CD4-positive, alpha-beta T cell treated with Interleukin-4 for 1 hour (primary cell): Measurements from ENCODE around the gene SUGP2.

ENCODE experiments used
- DNase-seq, 2 donors: peaks; one replicate each; pipeline ENCODE4 v3.0.0-alpha.2; 2020 to 2022

Gene SUGP2

DNA sequence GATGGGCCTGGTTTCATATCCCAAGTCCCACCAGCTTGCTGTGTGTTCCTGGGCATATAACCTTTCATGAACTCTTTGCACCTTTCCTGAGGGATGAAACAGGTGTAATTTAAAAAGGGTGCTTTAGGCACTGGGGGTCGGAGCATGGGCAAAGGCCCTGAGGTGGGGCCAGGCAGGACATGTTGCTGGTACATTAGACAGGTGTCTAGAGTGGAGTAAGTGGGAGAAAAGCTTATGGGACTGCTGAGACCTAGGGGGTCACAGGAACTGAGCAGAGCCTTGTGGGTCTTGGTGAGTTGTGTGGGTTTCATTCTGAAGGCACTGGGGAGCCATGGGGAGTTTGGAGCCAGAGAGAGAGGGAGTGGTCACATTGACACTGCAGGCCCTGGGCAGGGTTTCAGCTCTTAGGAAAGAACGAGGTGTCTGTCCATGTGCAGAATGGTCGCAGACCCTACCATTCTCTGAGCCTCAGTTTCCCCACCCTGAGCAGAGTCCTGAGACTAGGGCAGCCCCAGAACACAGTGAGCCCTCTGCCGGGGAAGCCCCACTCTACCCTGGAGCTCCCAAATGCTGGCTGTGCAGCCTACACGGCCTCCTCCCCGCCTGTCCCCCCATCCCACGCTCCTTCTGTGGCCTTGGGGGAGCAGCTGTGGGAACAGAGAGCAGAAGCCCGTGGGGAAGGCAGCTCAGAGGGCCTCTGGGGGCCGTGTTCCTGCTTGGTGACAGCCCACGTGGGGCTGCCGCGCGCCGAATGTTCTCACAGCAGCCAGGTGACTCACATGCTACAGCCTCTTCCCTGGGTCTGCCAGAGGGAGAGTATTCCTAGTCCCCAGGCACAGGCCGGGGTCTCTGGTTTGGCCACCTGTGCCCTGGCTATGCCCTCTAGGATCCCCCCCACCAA is 85.0 kb downstream of the SUGP2 start:
- DNase-seq, result no peak

DNA sequence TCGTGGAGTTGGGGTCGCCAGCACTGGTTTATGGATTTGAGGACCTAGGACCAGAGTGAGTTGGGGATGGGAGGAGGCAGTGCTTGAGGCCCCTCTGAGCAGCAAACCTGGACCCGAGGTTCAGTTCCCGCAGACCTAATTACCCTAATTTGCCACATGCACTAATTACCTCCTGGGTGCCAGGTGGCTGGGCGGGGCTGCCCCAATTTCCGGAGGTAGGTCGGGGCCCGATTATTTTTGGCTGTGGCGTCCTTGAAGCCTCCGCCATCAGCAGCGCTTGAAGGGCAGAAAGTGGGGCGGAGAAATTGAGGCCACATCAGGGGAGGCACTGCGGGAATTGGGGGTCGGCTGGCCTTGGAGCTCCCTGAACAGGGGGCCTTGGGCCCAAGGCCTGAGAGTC is 86.4 kb downstream of the SUGP2 start:
- DNase-seq, result no peak

DNA sequence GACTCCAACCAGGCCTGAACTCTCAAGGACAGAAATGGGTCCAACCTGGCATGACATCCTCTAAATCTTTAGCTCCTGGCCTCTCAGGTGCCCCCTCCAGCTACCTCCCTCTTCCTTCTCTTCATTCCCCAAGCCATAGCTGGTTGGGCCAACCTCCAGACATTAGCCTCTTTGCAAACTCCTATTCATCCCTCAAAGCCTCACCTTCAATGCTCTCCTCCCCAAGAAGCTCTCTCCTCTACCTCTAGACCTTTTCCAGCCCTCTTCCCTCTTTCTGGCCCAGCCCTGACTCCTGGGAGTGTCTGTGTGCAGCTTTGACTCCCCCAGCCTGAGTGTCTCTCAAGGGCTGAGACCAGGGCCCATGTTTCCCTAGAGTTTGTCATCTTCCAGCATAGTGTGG is 87.0 kb downstream of the SUGP2 start:
- no peak for DNase-seq

DNA sequence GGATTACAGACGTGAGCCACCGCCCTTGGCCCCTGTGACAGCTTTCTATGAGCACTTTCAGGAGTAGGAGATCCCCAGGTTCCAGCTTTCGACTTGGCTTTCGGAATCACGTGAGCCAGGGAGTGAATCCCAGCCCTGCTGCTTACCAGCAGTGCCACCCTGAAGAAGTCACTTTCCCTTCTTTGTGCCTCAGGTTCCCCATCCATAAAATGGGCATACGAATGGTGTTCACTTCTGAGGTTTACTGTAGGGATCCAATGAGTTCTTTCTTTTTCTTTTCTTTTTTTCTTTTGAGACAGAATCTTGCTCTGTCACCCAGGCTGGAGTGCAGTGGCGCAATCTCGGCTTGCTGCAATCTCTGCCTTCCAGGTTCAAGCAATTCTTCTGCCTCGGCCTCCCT is 88.0 kb downstream of the SUGP2 start:
- no peak for DNase-seq

DNA sequence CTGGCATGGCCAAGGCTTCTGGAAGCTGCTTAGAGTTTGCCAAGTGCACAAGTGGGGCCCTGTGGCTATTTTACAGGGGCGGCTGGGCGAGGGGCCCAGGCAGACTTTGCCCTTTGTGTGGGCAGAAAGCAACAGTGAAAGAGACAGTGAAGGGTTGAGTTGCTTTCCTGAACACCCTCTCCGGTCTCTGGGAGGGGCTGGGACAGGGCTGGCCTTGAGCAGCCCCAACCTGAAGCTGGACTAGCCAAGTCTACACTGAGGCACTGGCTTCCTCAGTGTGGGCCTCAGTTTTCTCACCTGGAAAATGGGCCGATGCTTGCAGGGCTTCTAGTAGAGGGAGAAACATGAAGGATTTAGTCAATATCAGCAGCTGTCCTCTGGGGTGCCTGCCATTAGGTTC is 89.9 kb downstream of the SUGP2 start:
- no peak for DNase-seq

DNA sequence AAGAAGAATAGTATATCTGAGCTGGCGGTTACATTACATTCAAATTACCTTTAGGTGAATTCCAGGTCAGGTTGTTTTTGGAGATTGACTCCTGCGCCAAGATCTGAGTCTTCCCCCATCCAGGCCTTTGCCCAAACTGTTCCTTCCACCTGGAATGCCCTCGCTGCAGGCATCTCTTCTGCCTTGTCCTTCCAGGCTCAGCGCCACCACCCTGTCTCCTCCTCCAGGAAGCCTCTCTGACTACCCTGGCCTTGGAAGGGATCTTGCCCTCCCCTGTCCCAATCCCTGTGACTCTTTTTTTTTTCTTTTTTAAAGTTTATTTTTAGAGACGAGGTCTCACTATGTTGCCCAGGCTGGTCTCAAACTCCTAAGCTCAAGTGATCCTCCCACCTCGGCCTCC is 90.6 kb downstream of the SUGP2 start:
- no peak for DNase-seq

DNA sequence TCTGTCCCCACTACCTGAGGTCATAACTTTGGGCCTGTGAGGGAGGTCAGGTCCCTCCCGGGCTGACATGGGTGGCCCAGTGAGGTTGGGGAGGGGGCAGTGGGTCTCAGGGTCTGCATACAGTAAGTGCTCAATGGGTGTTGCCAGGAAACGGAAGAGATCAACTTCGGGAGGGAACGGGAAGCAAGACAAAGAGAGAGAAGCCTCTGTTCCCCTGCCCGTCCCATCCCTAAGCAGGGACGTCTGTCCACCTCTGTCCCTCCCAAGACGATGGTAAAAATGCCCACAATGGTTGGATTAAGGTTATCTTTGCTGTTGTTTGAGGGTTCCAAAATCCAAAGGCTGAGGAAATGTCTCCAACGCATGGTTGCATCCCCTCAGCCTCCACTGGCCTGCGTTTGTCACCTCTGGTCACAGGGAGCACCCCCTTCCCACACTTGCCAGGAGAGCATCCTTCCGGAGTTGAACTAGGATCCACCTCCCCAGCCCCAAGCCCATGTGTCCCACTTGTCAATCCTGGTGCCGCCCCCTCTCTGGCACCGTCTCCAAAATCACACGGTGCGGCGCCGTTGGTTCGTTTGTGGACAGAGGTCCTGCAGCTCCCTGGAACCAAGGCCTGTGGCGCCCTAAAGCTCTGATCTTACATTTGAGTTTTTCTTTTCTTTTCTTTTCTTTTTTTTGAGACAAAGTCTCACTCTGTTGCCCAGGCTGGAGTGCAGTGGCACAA is 91.5 kb downstream of the SUGP2 start:
- DNase-seq, result no peak
